Neural crest cell (in vitro differentiated cells): ENCODE measurements around the gene YKT6. TPM values are rescaled to one million over a fixed set of nuclear protein-coding genes. Genes with fewer than 3 reads are reported as not detected.

Experiments
- DNase-seq: peaks from one replicate; pipeline ENCODE4 v3.0.0; 2021; ENCODE audit warnings: low read depth, mixed read lengths, low spot score
- H3K27ac Mint-ChIP-seq: one replicate; pipeline ENCODE4 v1.8.0; 2021; ENCODE audit warnings: mild to moderate bottlenecking, mixed read lengths; ENCODE audit not compliant: unreplicated experiment
- H3K27me3 Mint-ChIP-seq: 2 replicates; pipeline ENCODE4 v1.8.0; 2021; ENCODE audit warnings: low read depth, mild to moderate bottlenecking, mixed read lengths
- H3K36me3 Mint-ChIP-seq: 2 replicates; pipeline ENCODE4 v1.8.0; 2021; ENCODE audit warnings: low read depth, mild to moderate bottlenecking, mixed read lengths
- H3K4me1 Mint-ChIP-seq: 2 replicates; pipeline ENCODE4 v1.8.0; 2021; ENCODE audit warnings: mixed read lengths
- H3K4me3 Mint-ChIP-seq: one replicate; pipeline ENCODE4 v1.8.0; 2021; ENCODE audit warnings: mild to moderate bottlenecking, mixed read lengths
- H3K9me3 Mint-ChIP-seq: 2 replicates; pipeline ENCODE4 v1.8.0; 2021; ENCODE audit warnings: mixed read lengths
- total RNA-seq: library from RNA; stranded (reverse); gene quantifications from 2 replicates; pipeline ENCODE4 v1.2.1, GENCODE V29; 2021
- TF ChIP-seq, protein P1 (sequence below): fragments of 200-600 bp; sonication (generic); conservative IDR thresholded peaks from 2 replicates; pipeline ENCODE4 v1.5.0; 2021; ENCODE audit warnings: antibody characterized with exemption, mild to moderate bottlenecking

YKT6 gene
- total RNA-seq, 1 donor from 2014 or later, result 97.4 TPM

DNA sequence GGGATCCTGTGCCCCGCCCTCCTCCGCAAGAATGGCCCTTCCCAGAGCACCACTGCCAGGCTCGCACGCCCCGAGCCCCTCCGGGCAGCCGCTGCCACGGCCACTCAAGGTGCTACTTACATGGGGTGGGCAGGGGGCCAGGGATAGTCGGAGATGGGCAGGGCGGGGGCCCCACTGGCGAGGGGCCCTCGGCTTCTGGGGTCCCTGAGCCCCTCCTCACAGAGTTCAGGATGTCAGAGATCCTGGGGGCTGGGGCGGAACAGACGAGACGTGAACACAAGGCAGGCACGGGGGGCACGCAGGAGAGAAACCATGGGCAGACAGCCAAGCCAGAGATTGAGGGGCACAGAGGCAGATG lies 25.6 kb downstream of the YKT6 start:
- no peaks in the 10 kb centered on the region for H3K9me3 Mint-ChIP-seq
- no peak for DNase-seq
- no peak overlapping the region for H3K27ac Mint-ChIP-seq
- H3K4me3 Mint-ChIP-seq, result no peak overlapping the region
- TF ChIP-seq, protein P1, sequence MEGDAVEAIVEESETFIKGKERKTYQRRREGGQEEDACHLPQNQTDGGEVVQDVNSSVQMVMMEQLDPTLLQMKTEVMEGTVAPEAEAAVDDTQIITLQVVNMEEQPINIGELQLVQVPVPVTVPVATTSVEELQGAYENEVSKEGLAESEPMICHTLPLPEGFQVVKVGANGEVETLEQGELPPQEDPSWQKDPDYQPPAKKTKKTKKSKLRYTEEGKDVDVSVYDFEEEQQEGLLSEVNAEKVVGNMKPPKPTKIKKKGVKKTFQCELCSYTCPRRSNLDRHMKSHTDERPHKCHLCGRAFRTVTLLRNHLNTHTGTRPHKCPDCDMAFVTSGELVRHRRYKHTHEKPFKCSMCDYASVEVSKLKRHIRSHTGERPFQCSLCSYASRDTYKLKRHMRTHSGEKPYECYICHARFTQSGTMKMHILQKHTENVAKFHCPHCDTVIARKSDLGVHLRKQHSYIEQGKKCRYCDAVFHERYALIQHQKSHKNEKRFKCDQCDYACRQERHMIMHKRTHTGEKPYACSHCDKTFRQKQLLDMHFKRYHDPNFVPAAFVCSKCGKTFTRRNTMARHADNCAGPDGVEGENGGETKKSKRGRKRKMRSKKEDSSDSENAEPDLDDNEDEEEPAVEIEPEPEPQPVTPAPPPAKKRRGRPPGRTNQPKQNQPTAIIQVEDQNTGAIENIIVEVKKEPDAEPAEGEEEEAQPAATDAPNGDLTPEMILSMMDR, result no peak
- H3K4me1 Mint-ChIP-seq, result peaks cover 6% of the 10 kb centered on the region
- H3K36me3 Mint-ChIP-seq, result no peaks in the 10 kb centered on the region
- H3K27me3 Mint-ChIP-seq, result peaks cover 6% of the 10 kb centered on the region

DNA sequence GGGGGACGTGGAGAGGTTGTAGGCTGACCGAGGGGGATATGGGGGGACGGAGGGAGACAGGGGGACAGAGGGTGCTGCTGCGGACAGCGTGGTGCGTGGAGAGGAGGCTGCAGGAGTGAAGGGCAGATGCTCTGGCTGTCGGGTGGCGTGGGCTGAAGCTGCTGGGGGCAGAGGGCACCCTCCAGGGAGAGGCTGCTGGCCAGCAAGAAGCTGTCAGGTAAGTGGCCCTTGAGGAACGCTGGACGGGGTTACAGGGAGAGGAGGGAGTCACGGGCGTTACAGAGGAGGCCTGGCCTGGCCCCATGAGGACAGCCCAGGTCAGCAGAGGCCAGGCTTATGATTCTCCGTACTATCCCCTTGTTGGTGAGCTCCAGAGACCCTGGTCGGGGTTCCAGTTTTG lies 27.1 kb downstream of the YKT6 start:
- TF ChIP-seq, protein P1, result no peak
- Mint-ChIP-seq H3K27me3 (peaks cover 6% of the 10 kb centered on the region), H3K9me3 (no peaks in the 10 kb centered on the region), H3K27ac (peak overlapping the region; percentile 62), H3K4me1 (peaks cover 6% of the 10 kb centered on the region), H3K4me3 (no peak overlapping the region), H3K36me3 (no peaks in the 10 kb centered on the region)
- DNase-seq, result no peak

DNA sequence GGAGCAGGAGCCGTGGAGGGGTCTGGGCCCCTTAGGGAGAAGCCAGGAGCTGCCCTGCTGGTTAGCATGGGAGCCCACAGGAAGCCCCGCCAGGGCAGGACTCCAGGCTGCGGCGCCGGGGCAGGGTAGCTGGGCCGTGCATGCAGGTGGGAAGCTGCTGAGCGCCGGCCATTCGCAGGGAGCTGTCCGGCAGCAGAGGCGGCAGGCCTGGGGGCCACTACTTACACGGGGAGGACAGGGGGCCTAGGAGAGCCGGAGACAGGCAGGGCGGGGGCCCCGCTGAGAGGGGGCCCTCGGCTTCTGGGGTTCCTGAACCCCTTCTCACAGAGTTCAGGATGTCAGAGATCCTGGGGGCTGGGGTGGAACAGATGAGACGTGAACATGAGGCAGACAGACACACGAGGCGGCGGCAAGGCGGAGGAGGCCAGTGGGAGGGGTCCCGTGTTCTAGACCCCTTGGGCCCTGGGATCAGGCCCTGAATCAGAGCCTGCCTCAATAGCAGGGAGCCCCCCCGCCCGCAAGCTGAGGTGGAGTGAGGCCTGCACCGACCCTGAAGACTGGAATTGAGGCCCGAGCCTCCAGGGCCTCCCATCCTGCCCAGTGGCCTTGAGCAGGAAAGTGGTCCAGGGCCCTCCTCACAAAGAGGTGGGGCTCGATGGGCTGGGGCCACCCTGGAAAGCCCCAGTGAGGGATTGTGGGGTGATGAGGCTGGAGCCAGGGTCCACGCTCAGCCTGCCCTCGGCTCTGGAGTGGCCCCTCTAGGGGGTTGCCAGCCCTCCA lies 28.0 kb downstream of the YKT6 start:
- H3K27ac Mint-ChIP-seq, result no peak overlapping the region
- peaks cover 4% of the 10 kb centered on the region for H3K27me3 Mint-ChIP-seq
- TF ChIP-seq, protein P1, result no peak
- no peak for DNase-seq
- no peak overlapping the region for H3K4me3 Mint-ChIP-seq
- H3K4me1 Mint-ChIP-seq, result peaks cover 3% of the 10 kb centered on the region
- no peaks in the 10 kb centered on the region for H3K36me3 Mint-ChIP-seq
- no peaks in the 10 kb centered on the region for H3K9me3 Mint-ChIP-seq

DNA sequence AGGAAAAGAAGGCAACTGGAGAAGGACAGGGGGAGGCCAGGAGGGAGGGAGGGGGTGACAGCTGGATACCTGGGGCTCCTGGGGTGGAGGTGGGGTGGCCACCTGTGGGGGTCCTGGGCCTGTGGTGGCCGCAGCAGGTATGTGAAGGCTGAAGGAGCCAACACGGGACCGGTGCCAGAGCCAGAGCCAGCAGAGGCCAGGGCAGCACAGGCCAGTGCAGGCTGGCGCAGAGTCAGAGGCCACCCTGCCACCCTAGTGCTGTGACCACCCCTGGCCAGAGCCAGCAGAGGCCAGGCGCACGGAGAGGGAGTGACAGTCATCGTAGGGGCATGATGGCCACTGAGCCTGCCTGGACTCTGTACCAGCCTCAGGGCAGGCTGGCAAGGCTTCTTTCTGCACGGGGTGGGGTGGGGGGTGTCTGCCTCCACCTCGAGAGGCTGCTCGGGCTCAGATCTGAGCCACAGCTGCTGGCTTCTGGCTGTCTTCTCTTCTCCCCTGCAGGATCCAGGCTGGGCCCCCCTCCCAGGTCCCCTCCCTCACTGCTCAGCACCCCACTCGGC lies 28.8 kb downstream of the YKT6 start:
- no peak for DNase-seq
- Mint-ChIP-seq H3K4me1 (no peaks in the 10 kb centered on the region), H3K27me3 (no peaks in the 10 kb centered on the region), H3K9me3 (no peaks in the 10 kb centered on the region), H3K36me3 (no peaks in the 10 kb centered on the region), H3K27ac (no peak overlapping the region), H3K4me3 (no peak overlapping the region)
- TF ChIP-seq, protein P1, result no peak

DNA sequence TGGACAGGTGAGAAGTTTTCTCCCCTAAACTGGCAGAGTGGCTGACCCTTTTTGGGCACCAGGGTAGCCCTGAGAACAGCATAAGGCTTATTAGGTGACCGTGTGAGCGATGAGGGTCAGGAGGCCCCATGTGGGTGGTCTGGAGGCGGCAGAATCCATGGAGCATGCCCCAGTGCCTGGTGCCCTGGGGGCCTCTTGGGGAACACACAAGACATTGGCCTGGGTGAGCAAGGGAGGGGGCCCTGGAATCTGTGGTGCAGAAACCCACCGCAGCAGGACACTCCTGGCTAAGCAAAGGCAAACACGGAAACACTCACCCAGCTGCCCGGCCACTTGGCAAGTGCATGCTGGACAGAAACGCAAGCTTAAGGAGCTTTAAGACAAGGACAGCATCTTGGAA lies 29.5 kb downstream of the YKT6 start:
- no peak overlapping the region for H3K27ac Mint-ChIP-seq
- no peaks in the 10 kb centered on the region for H3K27me3 Mint-ChIP-seq
- no peaks in the 10 kb centered on the region for H3K36me3 Mint-ChIP-seq
- H3K4me3 Mint-ChIP-seq, result no peak overlapping the region
- no peaks in the 10 kb centered on the region for H3K4me1 Mint-ChIP-seq
- TF ChIP-seq, protein P1, result no peak
- H3K9me3 Mint-ChIP-seq, result no peaks in the 10 kb centered on the region
- DNase-seq, result no peak
